Measurements from ENCODE around the gene CABP4.

DNA sequence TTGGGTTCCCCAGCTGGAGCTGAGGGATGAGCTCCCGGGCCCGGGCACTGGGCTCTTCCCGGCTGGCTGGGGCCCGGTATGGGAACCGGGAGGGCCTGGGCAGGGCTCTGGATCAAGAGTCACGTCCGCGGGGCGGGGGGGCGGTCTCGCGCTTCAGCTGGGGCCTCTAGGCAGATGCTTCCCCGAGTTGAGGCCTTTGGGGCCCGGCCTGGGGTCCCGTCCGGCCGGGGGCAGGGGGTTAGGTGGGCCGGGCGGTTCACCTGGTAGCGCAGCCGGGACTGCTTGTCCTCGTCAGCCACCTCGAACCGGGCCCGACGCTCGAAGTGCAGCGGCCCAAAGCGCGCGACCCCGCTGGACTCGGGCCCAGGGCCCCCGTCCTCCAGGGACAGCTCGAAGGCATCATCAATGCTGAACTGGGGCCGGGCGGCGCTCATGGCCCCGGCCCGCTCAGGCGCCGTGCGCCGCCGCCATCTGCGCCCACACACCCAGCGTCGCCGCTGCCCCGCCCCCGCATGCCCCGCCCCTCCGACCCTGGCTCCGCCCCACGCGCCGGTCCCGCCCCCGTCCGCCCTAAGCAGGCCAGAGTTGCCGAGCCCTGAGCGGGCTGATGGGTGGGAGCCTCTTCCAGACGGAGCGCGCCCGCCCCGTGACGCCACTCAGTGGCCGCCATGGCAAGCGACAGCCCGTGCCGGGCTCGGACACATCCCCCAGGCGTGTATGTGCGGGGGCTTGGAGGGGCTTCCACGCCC lies 13.8 kb downstream of the CABP4 start, which contains the start of gene TMEM134:
- TF ChIP-seq, protein P1, sequence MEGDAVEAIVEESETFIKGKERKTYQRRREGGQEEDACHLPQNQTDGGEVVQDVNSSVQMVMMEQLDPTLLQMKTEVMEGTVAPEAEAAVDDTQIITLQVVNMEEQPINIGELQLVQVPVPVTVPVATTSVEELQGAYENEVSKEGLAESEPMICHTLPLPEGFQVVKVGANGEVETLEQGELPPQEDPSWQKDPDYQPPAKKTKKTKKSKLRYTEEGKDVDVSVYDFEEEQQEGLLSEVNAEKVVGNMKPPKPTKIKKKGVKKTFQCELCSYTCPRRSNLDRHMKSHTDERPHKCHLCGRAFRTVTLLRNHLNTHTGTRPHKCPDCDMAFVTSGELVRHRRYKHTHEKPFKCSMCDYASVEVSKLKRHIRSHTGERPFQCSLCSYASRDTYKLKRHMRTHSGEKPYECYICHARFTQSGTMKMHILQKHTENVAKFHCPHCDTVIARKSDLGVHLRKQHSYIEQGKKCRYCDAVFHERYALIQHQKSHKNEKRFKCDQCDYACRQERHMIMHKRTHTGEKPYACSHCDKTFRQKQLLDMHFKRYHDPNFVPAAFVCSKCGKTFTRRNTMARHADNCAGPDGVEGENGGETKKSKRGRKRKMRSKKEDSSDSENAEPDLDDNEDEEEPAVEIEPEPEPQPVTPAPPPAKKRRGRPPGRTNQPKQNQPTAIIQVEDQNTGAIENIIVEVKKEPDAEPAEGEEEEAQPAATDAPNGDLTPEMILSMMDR (IDR thresholded peaks at IDR 0.05 in 2 of 3, conservative IDR thresholded peaks at IDR 0.05 in 1 of 3; ENCODE audit: borderline replicate concordance in 1 of 3, insufficient read depth in 1 of 3, low read depth in 2 of 3, low read length in 2 of 3), result peak in 2 of 3 experiments; percentile 26 to 28; a peak in 2 of 6 replicates
- TF ChIP-seq POLR2A (IDR thresholded peaks at IDR 0.05; ENCODE audit: borderline replicate concordance, extremely low read depth, insufficient read depth, insufficient read length) (peak; percentile 88), SP1 (IDR thresholded peaks at IDR 0.05; ENCODE audit: low read depth) (no peak), JUND (IDR thresholded peaks at IDR 0.05) (no peak), CEBPB (IDR thresholded peaks at IDR 0.05; ENCODE audit: low read depth) (no peak), EZH2 (IDR thresholded peaks at IDR 0.05) (no peak), EZH2phosphoT487 (IDR thresholded peaks at IDR 0.05; ENCODE audit: borderline replicate concordance) (no peak), ZFX (IDR thresholded peaks at IDR 0.05) (peak; percentile 84), SRF (IDR thresholded peaks at IDR 0.05; ENCODE audit: low read depth) (no peak), POLR2AphosphoS5 (IDR thresholded peaks at IDR 0.05; ENCODE audit: low read depth, low read length) (peak; percentile 87)
- TF ChIP-seq, protein P2, sequence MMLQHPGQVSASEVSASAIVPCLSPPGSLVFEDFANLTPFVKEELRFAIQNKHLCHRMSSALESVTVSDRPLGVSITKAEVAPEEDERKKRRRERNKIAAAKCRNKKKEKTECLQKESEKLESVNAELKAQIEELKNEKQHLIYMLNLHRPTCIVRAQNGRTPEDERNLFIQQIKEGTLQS (IDR thresholded peaks at IDR 0.05), result no peak

All from HCT116 (cell line).